Left cardiac atrium (tissue), 4 donors: ENCODE data around the gene NECTIN1. TPM values are rescaled to one million over a fixed set of nuclear protein-coding genes. Genes with fewer than 3 reads are reported as not detected.
"Not testable (repeated sequence)": the region's sequence is repeated elsewhere in the genome, so short reads cannot be mapped to it uniquely, and the experiment has no call there.

Experiments
- ATAC-seq, 2 donors: fragments of 200-7000 bp; cut with Tn5 transposase; one replicate each; pipeline ENCODE4 v1.9.1; 2020; ENCODE audit warnings: mild to moderate bottlenecking in 2 of 2, moderate library complexity in 2 of 2
- DNase-seq: peaks from one replicate; pipeline ENCODE4 v3.0.0-alpha.2; 2020
- intact Hi-C, 2 donors: fragments of 100-400 bp; cut with DNase I; formaldehyde crosslinking; loops; one replicate each; pipeline versions ENCODE4 v1.14.1 to v1.15.1; 2022 to 2023
- total RNA-seq, 2 donors: library from RNA; stranded (reverse); fragmentation: NEBNext Ultra II Directional; extraction: Animal tissue kit (Norgen Biotek cat#: 25700); gene quantifications; one replicate each; pipeline ENCODE4 v1.2.1, GENCODE V29; 2021
- donor health status: DM: no; HTN: yes; CAD: no.
- donor health status: DM: no; HTN: yes; CAD: no; lungs with severe emphysema.
- donor health status: DM: yes; HTN: yes; CAD: no.
- donor health status: Dilated cardiomyopathy.

NECTIN1 gene
- total RNA-seq, 2 donors from 2014 or later = 6.6 to 8.8 TPM

GRCh38 chr11:119616586-119617339 lies 112.2 kb downstream of the NECTIN1 start:
- intact Hi-C loops = no loop called here
- DNase-seq = no peak
- ATAC-seq = no peak

- intact Hi-C loops = no loop called here
These were observed 113.2 kb downstream of the NECTIN1 start for GRCh38 chr11:119615882-119616196.

GRCh38 chr11:119615003-119615881 lies 113.8 kb downstream of the NECTIN1 start:
- intact Hi-C loops = no loop called here
- peak; percentile 42 to 47 for ATAC-seq
- DNase-seq = no peak

More at GRCh38 chr11:119615882-119616196, 113.2 kb downstream of the NECTIN1 start:
- DNase-seq (no peak), ATAC-seq (no peak)

- ATAC-seq (no peak), DNase-seq (no peak)
- intact Hi-C loops = no loop called here
These were observed 114.6 kb downstream of the NECTIN1 start for GRCh38 chr11:119614222-119615002.

- ATAC-seq = no peak
- intact Hi-C loops = no loop called here
- DNase-seq = no peak
These were observed 116.2 kb downstream of the NECTIN1 start for GRCh38 chr11:119612814-119613213.

- intact Hi-C loops = no loop called here
- ATAC-seq = no peak
- DNase-seq = no peak
These were observed 118.1 kb downstream of the NECTIN1 start for GRCh38 chr11:119610836-119611426.

- intact Hi-C loops = no loop called here
- ATAC-seq (no peak), DNase-seq (no peak)
These were observed 120.2 kb downstream of the NECTIN1 start for GRCh38 chr11:119608781-119609180.

GRCh38 chr11:119608201-119608600 lies 120.8 kb downstream of the NECTIN1 start:
- ATAC-seq (no peak), DNase-seq (no peak)

GRCh38 chr11:119607726-119608125 lies 121.3 kb downstream of the NECTIN1 start:
- ATAC-seq = no peak
- intact Hi-C loops = no loop called here

More at GRCh38 chr11:119608201-119608600, 120.8 kb downstream of the NECTIN1 start:
- intact Hi-C loops = no loop called here

GRCh38 chr11:119605137-119605665 lies 123.8 kb downstream of the NECTIN1 start:
- ATAC-seq (no peak), DNase-seq (no peak)
- intact Hi-C loops = no loop called here

More at GRCh38 chr11:119607726-119608125, 121.3 kb downstream of the NECTIN1 start:
- DNase-seq = no peak

GRCh38 chr11:119602745-119603373 lies 126.1 kb downstream of the NECTIN1 start:
- intact Hi-C loops = no loop called here
- DNase-seq (no peak), ATAC-seq (no peak)

GRCh38 chr11:119599864-119600541 lies 129.0 kb downstream of the NECTIN1 start:
- intact Hi-C loops = no loop called here
- no peak for DNase-seq
- ATAC-seq = no peak

GRCh38 chr11:119595941-119596340 lies 133.1 kb downstream of the NECTIN1 start:
- ATAC-seq, DNase-seq, intact Hi-C loops: not testable (repeated sequence)

GRCh38 chr11:119594639-119595249 lies 134.3 kb downstream of the NECTIN1 start:
- intact Hi-C loops = no loop called here
- no peak for ATAC-seq
- no peak for DNase-seq

GRCh38 chr11:119593346-119593745 lies 135.7 kb downstream of the NECTIN1 start:
- DNase-seq (no peak), ATAC-seq (no peak)
- intact Hi-C loops = no loop called here

- ATAC-seq (peak in 1 of 2 donors; percentile 82), DNase-seq (peak; percentile 37)
- intact Hi-C loops = no loop called here
These were observed 136.4 kb downstream of the NECTIN1 start for GRCh38 chr11:119592642-119593041.

- no peak for DNase-seq
- no peak for ATAC-seq
- intact Hi-C loops = no loop called here
These were observed 137.1 kb downstream of the NECTIN1 start for GRCh38 chr11:119591836-119592310.
